ENCODE measurements around the gene ZNF57. TPM values are rescaled to one million over a fixed set of nuclear protein-coding genes. Genes with fewer than 3 reads are reported as not detected.
"Not testable (repeated sequence)": the region's sequence is repeated elsewhere in the genome, so short reads cannot be mapped to it uniquely, and the experiment has no call there.

The ZNF57 gene
- total and polyA plus RNA-seq, 2 of the 13 experiments (the other 11 are each of a cell fraction or from before 2014, with no cell fraction given), result 6.6 to 17.5 TPM

GRCh38 chr19:2887391-2887914, 13.3 kb upstream of the ZNF57 start (continued):
- TF ChIP-seq MXI1 (IDR thresholded peaks at IDR 0.05; ENCODE audit: borderline replicate concordance, low read depth, low read length) (0 out of 3 replicates have a peak, but pooled peaks have one; percentile 45), ZNF644 (CRISPR knock-in tag; IDR thresholded peaks at IDR 0.05; ENCODE audit: low read depth) (0 out of 2 replicates have a peak, but pooled peaks have one; percentile 56), MYC (CRISPR knock-in tag; IDR thresholded peaks at IDR 0.05; ENCODE audit: borderline replicate concordance) (peak; percentile 40; the same call in 1 of the 2 replicates), TEAD2 (CRISPR knock-in tag; IDR thresholded peaks at IDR 0.05) (0 out of 2 replicates have a peak, but pooled peaks have one; percentile 35)

GRCh38 chr19:2888731-2889224, 11.9 kb upstream of the ZNF57 start:
- ChIA-PET CTCF (ENCODE audit: low intra/inter-chr PET ratio, low total read pairs) (interaction anchor here (1.6 kb wide), 1 partner anchor 62 kb away, joined by 7 read pairs; no protein-coding TSS in a partner anchor), POLR2A (interaction anchor here (1.5 to 3.0 kb wide), 3 partner anchors 12 to 62 kb away, joined by 10 to 20 read pairs (median 10); partner anchors contain the start of gene ZNF57)
- Histone ChIP-seq H3K79me2 (ENCODE audit: insufficient read depth, low read length) (no peaks in the 10 kb centered on the region), H3K9ac (ENCODE audit: insufficient read depth, low read depth, low read length) (no peak overlapping the region), H3K27me3 (ENCODE audit: control insufficient read depth in 1 of 2, insufficient read depth in 2 of 2, low read length in 2 of 2) (no peaks in the 10 kb centered on the region), H3K4me2 (ENCODE audit: low read depth, low read length) (no peak overlapping the region), H3K27ac (ENCODE audit: extremely low read length, insufficient read depth, low read length) (no peak overlapping the region), H3K4me1 (ENCODE audit: insufficient read depth, low read length) (peaks cover 17% of the 10 kb centered on the region), H2AFZ (ENCODE audit: low read length) (no peak overlapping the region), H3K9me3 (ENCODE audit: low read length) (no peaks in the 10 kb centered on the region), H4K20me1 (ENCODE audit: insufficient read depth, low read length) (no peaks in the 10 kb centered on the region), H3K36me3 (replicated peaks in 1 of 2; ENCODE audit: control insufficient read depth in 1 of 2, insufficient read depth in 2 of 2, low read length in 2 of 2) (no peaks in the 10 kb centered on the region), H3K4me3 (replicated peaks in 1 of 3; ENCODE audit: insufficient read depth in 1 of 3, low read depth in 2 of 3, low read length in 3 of 3) (no peak overlapping the region)
- FAIRE-seq, result no peak
- no peak for ATAC-seq
- in situ Hi-C loops (cut with HindIII; ENCODE audit: extremely low pct_ligation_motif_present, low pct_unique_long_range_greater_than_20kb) (loop anchor here (10.0 kb wide), 1 partner anchor 234 kb away; no protein-coding TSS in a partner anchor), intact Hi-C loops (cut with micrococcal nuclease; ENCODE audit: unreplicated experiment) (no loop called here)
- no TSS peak for BruUV-seq (replicated peaks)
- no peak for DNase-seq (ENCODE audit: low spot score)
- 93% methylated on average over 32 of the region's 37 CpGs for WGBS (ENCODE audit: low lambda C conversion rate)
- TF ChIP-seq TGIF2 (CRISPR knock-in tag; IDR thresholded peaks at IDR 0.05) (no peak), ZBTB33 (CRISPR knock-in tag; IDR thresholded peaks at IDR 0.05) (peak; percentile 82), TAF1 (CRISPR knock-in tag; IDR thresholded peaks at IDR 0.05) (no peak)

DNA sequence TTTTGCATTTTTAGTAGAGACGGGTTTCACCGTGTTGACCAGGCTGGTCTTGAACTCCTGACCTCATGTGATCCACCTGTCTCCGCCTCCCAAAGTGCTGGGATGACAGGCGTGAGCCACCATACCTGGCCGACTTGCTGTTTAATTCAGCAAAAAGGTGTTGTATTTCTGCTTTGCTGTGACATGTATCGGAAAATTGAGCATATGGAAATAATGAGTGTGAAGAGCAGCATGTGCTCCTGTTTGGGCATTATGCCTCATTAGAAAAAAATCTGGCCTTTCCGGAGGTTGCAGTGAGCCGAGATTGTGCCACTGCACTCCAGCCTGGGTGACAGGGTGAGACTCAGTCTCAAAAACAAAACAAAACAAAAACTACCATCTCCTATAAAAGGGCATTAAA, 10.2 kb upstream of the ZNF57 start:
- H3K27ac ChIP-seq (ENCODE audit: extremely low read length, insufficient read depth, low read length); H4K20me1 ChIP-seq (ENCODE audit: insufficient read depth, low read length); H3K9me3 ChIP-seq (ENCODE audit: low read length); H3K9ac ChIP-seq (ENCODE audit: insufficient read depth, low read depth, low read length); H3K36me3 ChIP-seq (replicated peaks in 1 of 2; ENCODE audit: control insufficient read depth in 1 of 2, insufficient read depth in 2 of 2, low read length in 2 of 2); H3K27me3 ChIP-seq (ENCODE audit: control insufficient read depth in 1 of 2, insufficient read depth in 2 of 2, low read length in 2 of 2); H3K79me2 ChIP-seq (ENCODE audit: insufficient read depth, low read length); CTCF ChIA-PET (ENCODE audit: low intra/inter-chr PET ratio, low total read pairs); H3K4me3 ChIP-seq (replicated peaks in 1 of 3; ENCODE audit: insufficient read depth in 1 of 3, low read depth in 2 of 3, low read length in 3 of 3); H3K4me2 ChIP-seq (ENCODE audit: low read depth, low read length); FAIRE-seq; POLR2A ChIA-PET; BruUV-seq (replicated peaks); ATAC-seq; intact Hi-C loops (cut with micrococcal nuclease; ENCODE audit: unreplicated experiment); in situ Hi-C loops (cut with HindIII; ENCODE audit: extremely low pct_ligation_motif_present, low pct_unique_long_range_greater_than_20kb); H2AFZ ChIP-seq (ENCODE audit: low read length); DNase-seq (ENCODE audit: low spot score): not testable (repeated sequence)
- WGBS (ENCODE audit: low lambda C conversion rate), result 47% methylated on average over 8 of the region's 8 CpGs
- H3K4me1 ChIP-seq (ENCODE audit: insufficient read depth, low read length), result peaks cover 32% of the 10 kb centered on the region
